Measurements from ENCODE around the gene KLHL2. TPM values are rescaled to one million over a fixed set of nuclear protein-coding genes. Genes with fewer than 3 reads are reported as not detected.

KLHL2 gene
- total RNA-seq, 1 donor from 2014 or later, result 24.3 TPM

GRCh38 chr4:165201806-165202205 is 5.6 kb upstream of the KLHL2 start:
- H3K27ac ChIP-seq, result no peak overlapping the region
- H3K4me1 ChIP-seq, result peaks cover 6% of the 10 kb centered on the region
- H3K79me2 ChIP-seq (ENCODE audit: low read depth), result no peaks in the 10 kb centered on the region
- no peaks in the 10 kb centered on the region for H4K20me1 ChIP-seq (ENCODE audit: low read depth)
- H3K27me3 ChIP-seq, result peaks cover 11% of the 10 kb centered on the region
- Mint-ChIP-seq H3K9me3 (no peaks in the 10 kb centered on the region), H3K27ac (no peak overlapping the region), H3K27me3 (ENCODE audit: insufficient read depth, low read depth) (peaks cover 4% of the 10 kb centered on the region), H3K4me1 (peaks cover 7% of the 10 kb centered on the region), H3K4me3 (no peak overlapping the region), H3K36me3 (no peaks in the 10 kb centered on the region)
- H2AFZ ChIP-seq (replicated peaks), result no peak overlapping the region
- H3F3A ChIP-seq (ENCODE audit: low read depth), result peaks cover 6% of the 10 kb centered on the region
- TF ChIP-seq EZH2 (IDR thresholded peaks at IDR 0.05), result no peak
- no peak for TF ChIP-seq EZH2phosphoT487 (IDR thresholded peaks at IDR 0.05)
- TF ChIP-seq, protein P1, sequence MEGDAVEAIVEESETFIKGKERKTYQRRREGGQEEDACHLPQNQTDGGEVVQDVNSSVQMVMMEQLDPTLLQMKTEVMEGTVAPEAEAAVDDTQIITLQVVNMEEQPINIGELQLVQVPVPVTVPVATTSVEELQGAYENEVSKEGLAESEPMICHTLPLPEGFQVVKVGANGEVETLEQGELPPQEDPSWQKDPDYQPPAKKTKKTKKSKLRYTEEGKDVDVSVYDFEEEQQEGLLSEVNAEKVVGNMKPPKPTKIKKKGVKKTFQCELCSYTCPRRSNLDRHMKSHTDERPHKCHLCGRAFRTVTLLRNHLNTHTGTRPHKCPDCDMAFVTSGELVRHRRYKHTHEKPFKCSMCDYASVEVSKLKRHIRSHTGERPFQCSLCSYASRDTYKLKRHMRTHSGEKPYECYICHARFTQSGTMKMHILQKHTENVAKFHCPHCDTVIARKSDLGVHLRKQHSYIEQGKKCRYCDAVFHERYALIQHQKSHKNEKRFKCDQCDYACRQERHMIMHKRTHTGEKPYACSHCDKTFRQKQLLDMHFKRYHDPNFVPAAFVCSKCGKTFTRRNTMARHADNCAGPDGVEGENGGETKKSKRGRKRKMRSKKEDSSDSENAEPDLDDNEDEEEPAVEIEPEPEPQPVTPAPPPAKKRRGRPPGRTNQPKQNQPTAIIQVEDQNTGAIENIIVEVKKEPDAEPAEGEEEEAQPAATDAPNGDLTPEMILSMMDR (IDR thresholded peaks at IDR 0.05), result no peak
- H3K36me3 ChIP-seq, result no peaks in the 10 kb centered on the region
- no peak for DNase-seq (ENCODE audit: low spot score)
- H3K4me2 ChIP-seq, result no peak overlapping the region
- no peak overlapping the region for H3K4me3 ChIP-seq
- no peak overlapping the region for H3K9ac ChIP-seq
- H3K9me3 ChIP-seq (ENCODE audit: low read depth), result no peaks in the 10 kb centered on the region

GRCh38 chr4:165203541-165204461 is 3.6 kb upstream of the KLHL2 start:
- peaks cover 5% of the 10 kb centered on the region for H3K27me3 Mint-ChIP-seq (ENCODE audit: insufficient read depth, low read depth)
- no peaks in the 10 kb centered on the region for H3K36me3 Mint-ChIP-seq
- no peak overlapping the region for H3K4me3 ChIP-seq
- H3K36me3 ChIP-seq, result no peaks in the 10 kb centered on the region
- no peak overlapping the region for H3K4me2 ChIP-seq
- peaks cover 13% of the 10 kb centered on the region for H3K4me1 ChIP-seq
- no peak for DNase-seq (ENCODE audit: low spot score)
- no peak overlapping the region for H2AFZ ChIP-seq (replicated peaks)
- no peaks in the 10 kb centered on the region for H3K9me3 Mint-ChIP-seq
- peaks cover 12% of the 10 kb centered on the region for H3K4me1 Mint-ChIP-seq
- no peak overlapping the region for H3K4me3 Mint-ChIP-seq
- no peak overlapping the region for H3K27ac Mint-ChIP-seq
- peaks cover 21% of the 10 kb centered on the region for H3K27me3 ChIP-seq
- TF ChIP-seq, protein P1 (IDR thresholded peaks at IDR 0.05), result no peak
- no peak for TF ChIP-seq EZH2phosphoT487 (IDR thresholded peaks at IDR 0.05)
- peaks cover 9% of the 10 kb centered on the region for H3F3A ChIP-seq (ENCODE audit: low read depth)
- H3K79me2 ChIP-seq (ENCODE audit: low read depth), result peaks cover 10% of the 10 kb centered on the region
- no peaks in the 10 kb centered on the region for H4K20me1 ChIP-seq (ENCODE audit: low read depth)
- H3K9ac ChIP-seq, result no peak overlapping the region
- no peak overlapping the region for H3K27ac ChIP-seq
- no peaks in the 10 kb centered on the region for H3K9me3 ChIP-seq (ENCODE audit: low read depth)

- no peak for DNase-seq (ENCODE audit: low spot score)
- peaks cover 22% of the 10 kb centered on the region for H3K27me3 ChIP-seq
- no peak overlapping the region for H2AFZ ChIP-seq (replicated peaks)
- Mint-ChIP-seq H3K36me3 (no peaks in the 10 kb centered on the region), H3K27ac (no peak overlapping the region), H3K4me3 (no peak overlapping the region), H3K4me1 (peaks cover 15% of the 10 kb centered on the region), H3K9me3 (no peaks in the 10 kb centered on the region), H3K27me3 (ENCODE audit: insufficient read depth, low read depth) (peaks cover 5% of the 10 kb centered on the region)
- H3K4me1 ChIP-seq, result peaks cover 17% of the 10 kb centered on the region
- H3K4me3 ChIP-seq, result no peak overlapping the region
- H3K79me2 ChIP-seq (ENCODE audit: low read depth), result peaks cover 16% of the 10 kb centered on the region
- H3K4me2 ChIP-seq, result no peak overlapping the region
- TF ChIP-seq, protein P1 (IDR thresholded peaks at IDR 0.05), result no peak
- TF ChIP-seq EZH2 (IDR thresholded peaks at IDR 0.05) (no peak), EZH2phosphoT487 (IDR thresholded peaks at IDR 0.05) (no peak)
- H3K36me3 ChIP-seq, result no peaks in the 10 kb centered on the region
- H4K20me1 ChIP-seq (ENCODE audit: low read depth), result peaks cover 6% of the 10 kb centered on the region
- H3K9me3 ChIP-seq (ENCODE audit: low read depth), result no peaks in the 10 kb centered on the region
- no peak overlapping the region for H3K9ac ChIP-seq
- no peak overlapping the region for H3K27ac ChIP-seq
- peaks cover 10% of the 10 kb centered on the region for H3F3A ChIP-seq (ENCODE audit: low read depth)
These were observed 2.9 kb upstream of the KLHL2 start for GRCh38 chr4:165204462-165204830.
